Hindlimb muscle (tissue), 1 donor: ENCODE data around the gene ULK2. TPM values are rescaled to one million over a fixed set of nuclear protein-coding genes. Genes with fewer than 3 reads are reported as not detected.

Source experiments
- DNase-seq: peaks from one replicate; pipeline ENCODE4 v3.0.0-alpha.2; 2013
- polyA plus RNA-seq: library from polyadenylated mRNA; unstranded; fragments of 120-200 nt; gene quantifications from one replicate; pipeline ENCODE4 v1.2.1, GENCODE V29; 2013; ENCODE audit not compliant: insufficient read length

Gene ULK2
- polyA plus RNA-seq, 1 donor, result 28.2 TPM

GRCh38 chr17:19747159-19747719 is 120.5 kb downstream of the ULK2 start:
- no peak for DNase-seq

DNA sequence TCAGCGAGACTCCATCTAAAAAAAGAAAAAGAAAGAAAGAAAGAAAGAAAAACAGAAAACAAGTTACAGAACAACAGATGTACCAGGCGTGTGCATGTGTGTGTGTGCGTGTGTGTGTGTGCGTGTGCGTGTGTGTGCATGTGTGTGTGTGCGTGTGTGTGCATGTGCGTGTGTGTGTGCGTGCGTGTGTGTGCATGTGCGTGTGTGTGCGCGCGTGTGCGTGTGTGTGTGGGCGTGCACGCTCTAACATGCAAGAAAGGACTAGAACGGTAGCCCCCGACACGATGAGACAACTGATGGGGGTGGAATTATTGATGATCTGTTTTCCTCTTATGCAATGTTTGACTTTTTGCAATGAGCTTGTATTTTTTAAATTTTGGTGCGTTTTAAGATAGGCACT is 121.2 kb downstream of the ULK2 start:
- no peak for DNase-seq

- peak; percentile 93 for DNase-seq
Observed at GRCh38 chr17:19744922-19745757, 122.6 kb downstream of the ULK2 start.

DNA sequence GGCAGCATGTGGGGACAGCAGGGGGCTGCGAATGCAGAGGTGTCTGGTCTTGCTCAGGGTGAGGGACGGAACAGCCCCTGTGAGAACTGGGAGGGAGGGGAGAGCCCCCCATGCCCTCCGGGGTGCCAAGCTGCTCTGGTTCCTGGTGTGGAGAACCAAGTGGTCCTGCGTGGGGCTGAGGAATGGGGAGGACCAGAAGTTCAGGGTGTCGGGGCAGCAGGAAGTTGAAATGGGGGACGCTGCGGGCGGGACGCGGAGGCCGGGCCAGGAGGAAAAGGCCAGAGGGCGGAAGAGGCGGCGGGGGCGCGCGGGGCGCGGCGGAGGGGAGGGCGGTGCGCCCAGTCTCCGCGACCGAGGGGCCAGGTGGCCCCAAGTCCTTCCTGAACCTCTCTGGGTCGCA is 123.2 kb downstream of the ULK2 start:
- no peak for DNase-seq

DNA sequence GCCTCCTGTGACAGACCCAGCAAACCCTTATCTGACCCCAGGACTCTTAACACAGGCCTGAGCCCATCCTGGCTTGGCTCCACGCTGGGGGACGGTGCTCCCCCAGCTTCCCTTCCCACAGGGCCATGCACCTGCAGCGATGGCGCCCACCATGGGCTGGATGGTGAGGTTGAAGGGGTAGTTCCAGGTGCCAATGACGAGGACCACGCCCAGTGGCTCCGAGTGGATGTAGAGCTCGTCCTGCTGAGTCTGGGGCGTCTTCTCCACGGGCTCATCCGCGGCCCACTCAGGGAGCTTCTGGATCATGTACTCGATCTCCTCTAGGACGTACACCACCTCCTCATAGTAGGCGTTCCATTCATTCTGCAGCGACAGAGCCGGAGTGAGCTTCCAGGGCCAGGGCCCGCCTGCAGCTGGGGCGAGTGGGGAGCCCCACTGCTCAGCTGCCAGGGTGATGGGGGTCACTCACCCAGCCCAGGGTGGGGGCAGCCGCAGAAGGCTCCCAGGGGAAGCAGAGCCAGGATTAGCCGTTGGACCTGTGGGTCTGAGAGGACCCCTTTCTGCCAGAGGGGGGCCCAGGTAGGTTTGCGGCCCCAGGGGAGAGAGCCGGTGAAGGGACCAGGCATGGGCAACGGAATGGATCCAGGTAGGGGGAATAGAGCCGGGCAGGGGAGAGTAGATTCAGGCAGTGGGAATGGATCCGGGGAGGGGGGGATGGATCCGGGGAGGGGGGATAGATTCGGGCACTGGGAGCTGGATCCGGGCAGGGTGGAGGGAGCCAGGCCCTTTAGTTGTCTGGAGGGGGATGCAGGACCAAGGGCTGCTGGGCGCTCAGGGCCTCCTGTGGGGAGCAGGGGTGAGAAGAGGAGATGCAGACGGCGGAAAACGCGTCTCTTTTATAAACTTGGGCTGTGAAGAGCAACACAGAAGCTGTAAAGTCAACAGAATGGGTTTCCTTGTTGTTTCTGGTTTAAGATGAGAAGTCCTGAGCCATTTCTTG is 124.3 kb downstream of the ULK2 start:
- no peak for DNase-seq

GRCh38 chr17:19742495-19742894 is 125.2 kb downstream of the ULK2 start:
- DNase-seq, result no peak

GRCh38 chr17:19741832-19742457 is 125.8 kb downstream of the ULK2 start:
- no peak for DNase-seq

DNA sequence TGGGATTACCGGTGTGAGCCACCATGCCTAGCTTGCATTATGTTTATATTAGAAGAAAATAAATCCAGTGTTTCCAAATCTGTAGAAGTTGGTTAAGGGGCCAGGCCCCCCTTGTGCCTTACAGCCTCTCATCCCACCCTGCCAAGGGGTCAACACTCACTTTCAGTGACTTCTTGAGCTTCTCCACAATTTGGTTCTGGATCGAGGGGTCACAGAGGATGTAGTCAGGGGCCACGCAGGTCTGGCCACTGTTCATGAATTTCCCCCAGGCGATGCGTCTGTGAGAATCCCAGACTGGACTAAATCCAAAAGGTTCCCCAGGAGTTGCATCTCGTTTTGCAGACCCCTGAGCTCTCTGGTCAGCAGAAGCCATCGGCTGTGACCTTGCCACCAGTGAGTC is 126.8 kb downstream of the ULK2 start:
- DNase-seq, result no peak

DNA sequence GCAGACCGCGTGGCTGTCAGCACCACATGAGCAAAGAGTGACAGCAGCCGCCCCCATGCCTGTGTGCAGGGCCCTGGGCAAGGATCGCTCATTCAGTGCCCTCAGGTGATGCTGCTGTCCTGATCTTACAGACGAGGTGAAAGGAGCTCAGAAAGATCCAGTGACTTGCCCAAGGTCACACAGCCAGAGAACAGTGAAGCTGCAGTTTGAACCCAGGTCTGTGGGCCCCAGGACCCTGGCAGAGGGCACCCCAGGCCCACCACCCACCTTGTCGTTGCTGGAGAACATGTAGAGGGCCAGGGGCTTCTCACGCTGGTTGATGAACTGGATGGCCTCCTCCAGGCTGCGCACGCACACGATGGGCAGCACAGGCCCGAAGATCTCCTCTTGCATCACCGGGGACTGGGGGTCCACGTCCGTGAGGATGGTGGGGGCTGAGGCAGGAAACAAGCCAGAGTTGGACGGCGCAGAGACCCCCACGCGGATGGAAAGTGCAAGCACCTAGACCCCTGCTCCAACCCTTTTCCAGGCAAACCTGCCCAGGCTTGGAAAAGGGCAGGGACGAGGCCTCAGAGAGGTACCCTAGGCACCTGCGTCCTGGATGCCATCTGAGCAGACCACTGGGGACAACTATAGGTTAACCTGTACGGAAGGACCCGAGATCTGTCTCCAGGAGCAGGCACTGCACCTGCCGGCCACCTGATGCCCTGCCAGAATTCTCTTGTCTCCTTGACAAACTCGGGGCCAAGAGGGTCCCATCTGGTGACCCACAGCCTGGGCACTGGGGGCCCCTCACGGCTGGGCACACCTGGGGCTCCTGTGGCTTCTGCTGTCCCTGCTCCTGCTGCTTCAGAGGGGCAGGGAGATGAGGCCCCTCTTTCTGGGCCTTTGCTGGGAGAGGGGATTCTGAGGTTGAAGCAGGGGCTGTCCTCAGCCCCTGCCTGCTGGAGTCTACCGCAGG is 128.2 kb downstream of the ULK2 start:
- no peak for DNase-seq

GRCh38 chr17:19738757-19739156 is 129.0 kb downstream of the ULK2 start:
- DNase-seq, result no peak

- no peak for DNase-seq
Observed at GRCh38 chr17:19738073-19738449, 129.7 kb downstream of the ULK2 start.

GRCh38 chr17:19737305-19738072 is 130.2 kb downstream of the ULK2 start:
- DNase-seq, result no peak

DNA sequence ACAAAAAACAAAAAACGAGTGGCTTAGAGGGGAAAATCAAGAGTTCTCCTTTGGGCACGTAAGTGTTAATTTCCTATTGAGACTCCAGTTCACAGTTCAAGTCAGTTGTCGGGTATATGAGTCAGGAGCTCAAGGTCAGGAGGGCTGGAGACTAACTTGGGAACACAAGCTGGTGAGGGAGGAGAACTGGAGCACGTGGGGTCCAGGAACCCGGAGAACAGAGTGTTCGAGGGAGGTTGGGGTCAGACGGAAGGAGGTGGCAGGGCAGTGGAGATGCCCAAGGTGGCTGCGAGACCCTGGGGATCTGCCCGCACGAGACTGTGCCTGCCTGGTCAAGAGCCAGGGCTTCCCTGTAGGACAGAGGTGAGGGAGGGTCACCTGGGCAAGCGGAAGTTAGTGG is 131.7 kb downstream of the ULK2 start:
- no peak for DNase-seq

- DNase-seq, result no peak
Observed at GRCh38 chr17:19733953-19734526, 133.7 kb downstream of the ULK2 start.

DNA sequence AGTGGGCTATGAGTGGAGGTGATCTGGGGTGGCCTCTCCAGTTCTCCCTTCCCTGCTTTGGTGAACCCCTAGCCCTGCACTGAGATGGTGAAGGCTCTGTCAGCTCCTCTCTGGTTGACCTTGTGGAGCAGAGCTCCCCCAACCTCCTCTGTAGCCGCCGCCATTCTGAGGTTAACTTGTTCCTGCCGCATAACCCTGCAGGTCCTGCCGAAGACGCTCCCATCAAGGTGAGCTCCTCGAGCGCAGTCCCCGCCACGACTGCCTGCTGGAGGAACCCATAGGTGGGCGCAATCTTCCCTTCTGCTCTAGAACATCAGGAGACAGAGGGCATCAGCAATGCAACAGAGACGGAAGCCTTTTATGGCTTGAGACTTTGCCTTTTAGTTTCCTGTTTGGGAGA is 136.1 kb downstream of the ULK2 start:
- DNase-seq, result no peak

DNA sequence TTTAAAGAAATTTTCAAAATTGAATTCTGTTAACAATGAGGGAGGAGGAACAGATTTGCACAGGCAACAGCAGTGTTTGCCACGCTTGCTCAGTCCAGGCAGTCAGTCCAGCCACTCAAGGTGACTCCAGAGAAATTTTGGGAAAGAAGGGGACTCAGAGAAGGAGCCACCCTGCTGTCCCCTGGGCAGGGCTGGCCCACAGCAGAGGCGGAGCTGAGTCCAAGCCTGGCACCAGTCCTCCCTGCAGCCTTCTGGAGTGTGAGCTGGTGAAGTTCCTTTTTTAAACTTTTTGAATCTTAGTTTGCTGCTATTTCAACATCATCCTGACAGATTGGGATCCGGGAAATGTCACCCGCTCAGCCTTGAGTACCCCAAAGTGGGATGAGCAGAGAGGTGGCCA is 136.9 kb downstream of the ULK2 start:
- DNase-seq, result no peak

GRCh38 chr17:19729900-19730299 is 137.8 kb downstream of the ULK2 start:
- no peak for DNase-seq

GRCh38 chr17:19728084-19728495 is 139.6 kb downstream of the ULK2 start:
- peak; percentile 81 for DNase-seq

DNA sequence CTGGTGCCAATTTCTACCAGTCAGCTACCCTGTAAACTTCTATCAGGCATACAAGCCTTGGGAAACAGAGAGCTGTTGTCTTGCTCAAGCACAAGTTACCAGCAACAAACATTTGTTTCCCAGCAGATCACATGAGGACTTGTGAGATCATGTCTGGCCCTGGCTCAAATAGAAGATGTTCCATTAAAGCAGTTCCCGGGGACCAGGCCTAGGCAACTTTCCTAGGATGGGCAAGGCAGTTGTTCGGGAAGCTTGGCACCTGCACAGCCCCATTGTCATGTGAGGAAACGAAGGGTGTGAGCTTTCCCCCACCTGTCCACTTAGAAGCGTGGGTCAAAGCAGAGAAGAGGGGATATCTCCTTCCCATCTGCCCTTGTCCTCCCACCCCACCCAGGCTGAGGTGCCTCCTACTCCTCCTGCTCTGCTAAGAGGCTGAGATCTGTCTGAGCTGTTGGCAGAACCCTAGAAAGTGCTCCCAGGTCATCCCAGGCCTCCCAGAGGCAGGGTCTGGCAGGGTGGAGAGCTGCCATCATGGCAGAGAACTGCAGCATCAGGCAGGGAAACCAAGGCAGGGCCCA is 140.1 kb downstream of the ULK2 start:
- peak; percentile 83 for DNase-seq
